Neural progenitor cell (in vitro differentiated cells): Measurements from ENCODE around the gene BBS10.

Experiments
- CTCF ChIP-seq: fragments of 200-600 bp; sonication (generic); IDR thresholded peaks from 2 replicates; pipeline ENCODE4 v1.5.1; 2017; ENCODE audit warnings: antibody characterized with exemption, mild to moderate bottlenecking
- EZH2 ChIP-seq: fragments of 200-600 bp; sonication (generic); IDR thresholded peaks from 2 replicates; pipeline ENCODE4 v1.6.1; 2017; ENCODE audit warnings: antibody characterized with exemption, mild to moderate bottlenecking, moderate library complexity
- EZH2phosphoT487 ChIP-seq: fragments of 200-600 bp; sonication (generic); IDR thresholded peaks from 2 replicates; pipeline ENCODE4 v1.6.1; 2017; ENCODE audit warnings: antibody characterized with exemption

- TF ChIP-seq CTCF = no peak
- TF ChIP-seq EZH2 = no peak
- TF ChIP-seq EZH2phosphoT487 = no peak
Measured at GRCh38 chr12:76346236-76346635, 2.0 kb downstream of the BBS10 start.
